KOPT-K1 (cell line): ENCODE results near the gene SPHK1.
"Not testable (repeated sequence)": the region's sequence is repeated elsewhere in the genome, so short reads cannot be mapped to it uniquely, and the experiment has no call there.

Source experiments
- H3K27ac ChIP-seq: fragments of 200-600 bp; sonication (generic); 2 replicates; pipeline ENCODE4 v1.5.1; 2016; ENCODE audit warnings: antibody characterized with exemption, mild to moderate bottlenecking, low read depth, low read length; ENCODE audit not compliant: poor library complexity, severe bottlenecking
- H3K36me3 ChIP-seq: fragments of 200-600 bp; sonication (generic); 2 replicates; pipeline ENCODE4 v1.5.1; 2017; ENCODE audit warnings: antibody characterized with exemption, mild to moderate bottlenecking, low read length, moderate library complexity; ENCODE audit not compliant: insufficient read depth
- H3K9me3 ChIP-seq: fragments of 200-600 bp; sonication (generic); 2 replicates; pipeline ENCODE4 v1.5.1; 2017; ENCODE audit warnings: antibody characterized with exemption, low read length, mild to moderate bottlenecking; ENCODE audit not compliant: insufficient read depth, poor library complexity, severe bottlenecking

SPHK1 gene, protein sequence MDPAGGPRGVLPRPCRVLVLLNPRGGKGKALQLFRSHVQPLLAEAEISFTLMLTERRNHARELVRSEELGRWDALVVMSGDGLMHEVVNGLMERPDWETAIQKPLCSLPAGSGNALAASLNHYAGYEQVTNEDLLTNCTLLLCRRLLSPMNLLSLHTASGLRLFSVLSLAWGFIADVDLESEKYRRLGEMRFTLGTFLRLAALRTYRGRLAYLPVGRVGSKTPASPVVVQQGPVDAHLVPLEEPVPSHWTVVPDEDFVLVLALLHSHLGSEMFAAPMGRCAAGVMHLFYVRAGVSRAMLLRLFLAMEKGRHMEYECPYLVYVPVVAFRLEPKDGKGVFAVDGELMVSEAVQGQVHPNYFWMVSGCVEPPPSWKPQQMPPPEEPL

DNA sequence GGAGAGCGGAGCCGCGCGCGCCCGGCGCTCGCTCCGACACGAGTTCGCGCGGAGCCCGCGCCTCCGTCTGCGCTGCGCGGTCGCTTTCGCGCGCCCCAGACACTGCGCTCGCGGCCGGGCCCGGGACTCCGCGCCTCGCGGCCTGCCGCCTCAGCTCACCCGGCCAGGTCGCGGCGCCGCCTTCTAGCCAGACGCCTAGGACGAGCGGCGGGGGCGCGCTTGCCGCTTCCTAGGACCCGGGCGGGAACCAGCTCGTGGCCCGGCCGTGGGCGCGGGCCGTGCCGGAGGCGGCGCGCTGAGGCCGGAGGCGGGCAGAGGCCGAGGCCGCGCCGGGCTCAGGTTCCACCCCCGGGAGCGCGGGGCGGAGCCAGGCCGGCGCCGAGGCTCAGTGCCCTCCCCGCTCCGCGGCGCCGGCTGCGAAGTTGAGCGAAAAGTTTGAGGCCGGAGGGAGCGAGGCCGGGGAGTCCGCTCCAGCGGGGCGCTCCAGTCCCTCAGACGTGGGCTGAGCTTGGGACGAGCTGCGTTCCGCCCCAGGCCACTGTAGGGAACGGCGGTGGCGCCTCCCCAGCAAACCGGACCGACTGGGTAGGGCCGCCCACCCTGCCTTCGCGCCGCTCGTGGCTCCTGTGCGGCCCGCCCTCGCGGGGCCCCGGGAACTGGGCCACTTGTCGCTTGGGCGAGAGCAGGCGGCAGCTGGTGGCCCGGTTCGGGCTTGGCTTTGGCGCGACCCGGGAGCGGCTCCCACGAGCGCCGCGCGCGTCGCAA is at the start of gene SPHK1:
SPHK1 (plus strand) TSS at position 388 of the 765 bp plus-strand sequence. CDS start 1,036 bp downstream, outside the sequence.
- Histone ChIP-seq H3K36me3 (peaks cover 6% of the 10 kb centered on the region; the same call in 1 of the 2 replicates), H3K9me3 (no peaks in the 10 kb centered on the region), H3K27ac (peak within 1 kb of the TSS; percentile 49)

DNA sequence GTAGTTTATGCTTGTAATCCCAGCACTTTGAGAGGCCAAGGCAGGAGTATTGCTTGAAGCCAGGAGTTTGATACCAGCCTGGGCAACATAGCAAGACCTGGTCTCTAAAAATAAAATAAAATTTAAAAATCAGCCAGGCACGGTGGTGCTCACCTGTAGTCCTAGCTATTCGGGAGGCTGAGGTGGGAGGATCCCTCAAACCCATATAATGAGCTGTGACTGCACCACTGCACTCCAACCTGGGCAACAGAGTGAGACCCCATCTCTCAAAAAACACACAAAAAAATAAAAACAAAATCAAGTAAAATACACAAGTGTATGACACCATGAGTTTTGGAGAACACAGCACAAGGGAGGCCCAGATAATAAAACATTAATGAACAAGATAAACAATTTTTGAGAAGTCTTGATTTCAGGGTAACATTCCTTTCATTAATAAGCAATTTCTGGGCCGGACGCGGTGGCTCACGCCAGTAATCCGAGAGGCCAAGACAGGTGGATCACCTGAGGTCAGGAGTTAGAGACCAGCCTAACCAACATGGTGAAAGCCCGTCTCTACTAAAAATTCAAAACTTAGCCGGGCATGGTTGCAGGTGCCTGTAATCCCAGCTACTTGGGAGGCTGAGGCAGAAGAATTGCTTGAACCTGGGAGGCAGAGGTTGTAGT is 48.6 kb upstream of the SPHK1 start:
- Histone ChIP-seq H3K9me3 (no peaks in the 10 kb centered on the region), H3K36me3 (peaks cover 37% of the 10 kb centered on the region), H3K27ac (no peak overlapping the region)

DNA sequence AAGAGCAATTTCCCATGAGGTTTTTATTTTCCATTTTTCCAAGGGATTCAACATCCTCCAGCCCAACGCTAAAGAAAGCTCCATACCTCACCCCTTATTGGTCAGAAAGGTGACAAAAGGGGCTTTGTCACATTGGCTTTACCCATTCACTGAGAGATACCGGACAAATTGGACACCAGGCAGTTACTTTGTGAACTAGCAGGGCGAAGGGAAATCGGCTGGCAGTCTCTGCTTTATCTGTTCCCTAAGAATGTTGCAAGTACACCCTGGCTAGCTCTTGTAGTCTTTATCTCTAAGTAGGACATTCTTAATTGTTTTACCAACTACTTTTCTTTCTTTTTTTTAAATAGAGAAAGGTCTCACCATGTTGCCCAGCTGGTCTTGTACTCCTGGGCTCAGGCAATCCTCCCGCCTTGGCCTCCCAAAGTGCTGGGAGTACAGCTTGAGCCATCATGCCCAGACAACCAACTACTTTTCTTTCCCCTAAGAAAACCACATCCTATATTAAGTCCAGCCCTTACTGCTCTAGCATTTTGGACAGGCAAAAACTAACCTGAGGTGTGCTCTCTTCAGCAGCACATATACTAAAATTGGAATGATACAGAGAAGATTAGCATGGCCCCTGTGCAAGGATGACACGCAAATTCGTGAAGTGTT is 47.5 kb upstream of the SPHK1 start:
- H3K27ac ChIP-seq, result no peak overlapping the region
- H3K36me3 ChIP-seq, result peaks cover 37% of the 10 kb centered on the region
- no peaks in the 10 kb centered on the region for H3K9me3 ChIP-seq

DNA sequence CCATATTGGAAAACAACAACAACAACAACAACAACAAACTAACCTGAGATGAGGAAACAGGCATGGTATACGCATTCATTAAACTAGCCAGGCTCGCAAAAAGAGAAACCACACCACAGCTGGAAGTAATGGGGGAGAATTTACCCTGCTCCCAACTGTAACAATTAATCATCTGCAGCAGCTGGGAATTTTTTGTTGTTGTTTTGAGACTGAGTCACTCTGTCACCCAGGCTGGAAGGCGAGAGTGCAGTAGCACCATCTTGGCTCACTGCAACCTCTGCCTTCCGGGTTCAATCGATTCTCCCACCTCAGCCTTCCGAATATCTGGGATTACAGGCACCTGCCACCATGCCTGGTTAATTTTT is 47.0 kb upstream of the SPHK1 start:
- Histone ChIP-seq H3K27ac (no peak overlapping the region), H3K9me3 (no peaks in the 10 kb centered on the region), H3K36me3 (peaks cover 37% of the 10 kb centered on the region)

DNA sequence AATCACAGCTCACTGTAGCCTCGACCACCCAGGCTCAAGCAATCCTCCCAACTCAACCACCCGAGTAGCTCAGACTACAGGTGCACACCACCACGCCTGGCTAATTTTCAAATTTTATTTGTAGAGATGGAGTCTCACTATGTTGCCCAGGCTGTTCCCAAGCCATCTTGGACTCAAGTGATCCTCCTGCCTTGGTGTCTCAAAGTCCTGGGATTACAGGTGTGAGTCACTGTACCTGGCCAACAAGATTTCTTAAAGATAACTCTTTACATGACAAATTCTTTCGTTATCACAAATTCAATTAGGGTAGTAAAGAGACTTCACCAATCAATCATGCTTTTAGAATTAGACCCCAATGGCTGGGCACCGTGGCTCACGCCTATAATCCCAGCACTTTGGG is 43.1 kb upstream of the SPHK1 start:
- H3K36me3 ChIP-seq, result peaks cover 72% of the 10 kb centered on the region
- H3K27ac ChIP-seq, result no peak overlapping the region
- H3K9me3 ChIP-seq, result no peaks in the 10 kb centered on the region

DNA sequence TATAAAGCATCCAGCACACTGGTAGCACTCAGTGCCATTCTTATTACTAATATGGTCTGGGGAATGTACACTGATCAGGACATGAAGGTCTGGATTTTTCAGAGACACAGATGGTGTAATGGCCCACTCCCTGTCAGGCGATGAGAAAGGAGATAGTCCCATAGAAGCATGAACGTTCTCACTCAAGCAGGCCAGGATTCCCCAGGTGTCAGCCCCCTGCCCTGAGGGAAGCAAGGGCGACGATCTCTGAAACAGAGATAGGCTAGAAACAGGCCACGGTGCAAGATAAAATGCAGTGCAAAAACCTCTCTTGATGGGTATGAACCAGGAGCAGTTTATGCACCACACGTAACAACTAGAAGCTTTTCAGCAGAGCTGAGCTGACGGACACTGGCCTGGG is 41.3 kb upstream of the SPHK1 start:
- Histone ChIP-seq H3K36me3 (peaks cover 88% of the 10 kb centered on the region), H3K9me3 (no peaks in the 10 kb centered on the region), H3K27ac (no peak overlapping the region)

DNA sequence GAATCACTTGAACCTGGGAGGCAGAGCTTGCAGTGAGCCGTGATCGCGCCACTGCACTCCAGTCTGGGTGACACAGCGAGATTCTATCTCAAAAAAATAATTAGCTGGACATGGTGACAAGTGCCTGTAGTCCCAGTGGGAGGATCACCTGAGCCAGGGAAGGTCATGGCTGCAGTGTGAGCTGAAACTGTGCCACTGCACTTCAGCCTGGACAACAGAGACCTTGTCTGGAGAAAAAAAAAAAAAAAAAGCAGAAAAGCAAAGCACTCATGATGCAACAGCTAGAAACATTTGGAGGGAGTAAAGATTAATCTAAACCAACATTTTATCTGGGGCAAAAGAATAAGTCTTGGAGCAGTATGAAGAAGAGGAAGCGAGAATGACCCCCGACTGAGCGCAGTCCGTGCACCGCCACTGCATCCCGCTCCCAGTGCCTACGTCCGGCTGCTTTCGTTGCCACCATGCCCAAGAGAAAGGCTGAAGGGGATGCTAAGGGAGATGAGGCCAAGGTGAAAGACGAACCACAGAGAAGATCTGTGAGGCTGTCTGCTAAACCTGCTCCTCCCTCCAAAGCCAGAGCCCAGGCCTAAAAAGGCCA is 38.9 kb upstream of the SPHK1 start:
- H3K27ac ChIP-seq, result no peak overlapping the region
- no peaks in the 10 kb centered on the region for H3K9me3 ChIP-seq
- peaks cover 72% of the 10 kb centered on the region for H3K36me3 ChIP-seq

DNA sequence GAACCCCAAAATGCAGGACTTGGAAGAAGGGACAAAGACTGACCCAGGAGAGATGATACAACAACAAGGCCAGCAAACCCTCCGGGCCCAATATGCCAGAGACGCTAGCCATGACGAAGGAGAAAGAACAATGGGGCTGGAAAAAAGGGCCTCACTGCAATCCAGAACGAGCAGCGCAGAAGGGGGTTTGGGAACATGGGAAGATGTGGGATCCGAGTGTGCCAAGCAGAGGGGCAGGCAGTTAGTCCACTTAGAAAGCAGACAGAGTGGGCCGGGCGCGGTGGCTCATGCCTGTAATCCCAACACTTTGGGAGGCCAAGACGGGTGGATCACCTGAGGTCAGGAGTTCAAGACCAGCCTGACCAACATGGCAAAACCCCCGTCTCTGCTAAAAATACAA is 37.5 kb upstream of the SPHK1 start:
- H3K9me3 ChIP-seq, H3K27ac ChIP-seq: not testable (repeated sequence)
- H3K36me3 ChIP-seq, result peaks cover 58% of the 10 kb centered on the region

DNA sequence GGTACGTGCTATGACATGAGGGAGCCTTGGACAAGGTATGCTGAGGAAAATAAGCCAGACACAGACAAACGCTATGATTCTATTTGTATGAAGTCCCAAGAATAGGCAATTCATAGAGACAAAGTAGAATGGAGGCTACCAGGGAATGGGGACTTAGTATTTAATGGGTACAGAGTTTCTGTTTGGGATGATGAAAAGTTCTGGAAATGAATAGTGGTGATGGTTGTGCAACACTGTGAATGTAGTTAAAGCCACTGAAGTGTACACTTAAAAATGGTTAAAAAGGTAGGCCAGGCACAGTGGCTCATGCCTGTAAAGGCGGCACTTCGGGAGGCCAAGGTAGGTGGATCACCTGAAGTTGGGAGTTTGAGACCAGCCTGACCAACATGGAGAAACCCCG is 33.9 kb upstream of the SPHK1 start:
- Histone ChIP-seq H3K9me3 (no peaks in the 10 kb centered on the region), H3K36me3 (peaks cover 25% of the 10 kb centered on the region), H3K27ac (no peak overlapping the region)

DNA sequence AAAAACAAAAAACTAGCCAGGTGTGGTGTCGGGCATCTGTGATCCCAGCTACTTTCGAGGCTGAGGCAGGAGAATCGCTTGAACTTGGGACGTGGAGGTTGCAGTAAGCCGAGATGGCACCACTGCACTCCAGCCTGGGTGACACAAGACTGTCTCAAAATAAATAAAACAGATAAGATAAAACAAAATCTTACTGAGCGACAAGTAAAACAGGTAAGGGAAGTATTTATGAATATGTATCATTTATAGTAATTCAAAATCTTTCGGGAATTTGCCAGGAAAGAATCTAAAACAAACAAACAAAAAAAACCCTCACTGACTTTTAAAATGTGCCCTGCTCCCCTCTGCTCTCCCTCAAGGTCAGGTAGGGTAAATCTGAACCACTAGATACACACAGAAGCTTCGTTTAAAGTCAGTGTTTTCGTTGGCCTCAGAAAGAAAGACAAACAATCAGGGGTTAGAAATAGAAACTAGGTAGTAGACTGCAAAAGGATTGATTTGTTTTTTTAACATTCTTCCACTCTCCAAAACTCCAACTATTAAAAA is 32.8 kb upstream of the SPHK1 start:
- no peak overlapping the region for H3K27ac ChIP-seq
- peaks cover 13% of the 10 kb centered on the region for H3K36me3 ChIP-seq
- H3K9me3 ChIP-seq, result no peaks in the 10 kb centered on the region

DNA sequence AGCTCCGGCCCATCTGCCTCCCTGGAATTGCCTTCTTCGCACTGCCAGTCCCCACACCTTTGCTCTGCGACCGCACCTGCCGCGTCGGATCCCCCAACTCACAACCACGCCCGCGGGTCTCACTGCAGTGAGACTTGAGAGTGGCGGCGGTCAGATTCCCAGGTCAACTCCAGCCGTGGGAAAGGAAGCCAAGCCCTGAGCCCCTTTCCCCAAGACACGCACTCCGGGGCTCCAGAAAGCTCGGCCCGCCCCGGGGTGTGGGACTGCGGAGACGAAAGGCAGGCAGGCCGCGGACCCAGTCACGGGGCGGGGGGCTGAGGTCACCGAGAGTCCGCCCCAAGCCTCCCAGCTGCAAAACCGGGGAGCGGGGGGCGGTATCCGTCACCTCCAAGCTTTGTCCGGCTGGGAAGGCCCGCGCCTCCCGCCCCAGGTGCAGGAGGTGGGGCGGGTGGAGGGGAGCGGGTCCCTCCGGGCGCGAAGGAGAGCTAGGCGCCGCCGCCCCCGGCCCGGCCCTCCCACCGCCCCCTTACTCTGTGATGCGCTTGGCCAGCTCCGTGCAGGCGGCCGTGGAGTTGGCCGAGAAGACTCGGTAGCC is 31.3 kb upstream of the SPHK1 start:
- Histone ChIP-seq H3K9me3 (no peaks in the 10 kb centered on the region), H3K27ac (peak overlapping the region; percentile 88), H3K36me3 (no peaks in the 10 kb centered on the region)

DNA sequence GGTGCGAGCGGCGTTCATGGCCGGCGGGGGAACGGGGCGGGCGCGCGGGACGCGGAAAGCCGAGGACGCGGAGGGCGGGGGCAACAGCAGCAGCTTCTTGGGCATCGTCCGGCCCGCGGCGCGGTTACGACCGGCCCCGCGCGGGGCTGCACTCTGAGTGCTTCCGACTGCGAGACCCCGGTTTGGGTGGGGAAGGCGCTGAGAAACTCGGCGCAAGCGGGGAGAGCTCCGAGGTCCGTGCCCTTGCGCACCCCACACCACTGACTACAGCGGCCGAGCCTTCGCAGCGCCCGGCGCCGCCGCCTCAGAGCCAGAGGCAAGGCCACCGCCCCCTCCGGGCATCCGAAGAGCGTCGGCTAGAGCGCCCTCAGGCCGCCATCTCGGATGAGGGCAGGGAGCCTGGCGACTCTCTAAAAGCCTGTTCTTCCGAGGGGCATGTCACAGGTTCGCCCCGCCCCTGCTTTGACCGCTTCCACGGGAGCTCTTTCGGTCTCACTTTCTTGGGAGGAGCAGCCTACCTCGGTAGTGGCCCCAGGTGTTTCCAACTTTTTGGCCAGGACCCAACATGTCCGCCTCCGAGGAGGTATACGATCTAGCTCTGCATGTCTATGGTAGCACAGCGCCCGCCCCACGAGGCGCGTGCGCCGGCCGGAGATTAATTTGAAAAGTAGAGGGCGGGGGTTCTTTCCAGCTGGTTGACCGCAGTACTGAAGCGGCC is 30.7 kb upstream of the SPHK1 start, which contains the start of gene PRPSAP1:
PRPSAP1 (minus strand) TSS at position 318 of the 718 bp plus-strand sequence; CDS start at position 105, 213 bp downstream.
- Histone ChIP-seq H3K9me3 (no peaks in the 10 kb centered on the region), H3K27ac (peak within 1 kb of the TSS; percentile 88), H3K36me3 (no peaks in the 10 kb centered on the region)

DNA sequence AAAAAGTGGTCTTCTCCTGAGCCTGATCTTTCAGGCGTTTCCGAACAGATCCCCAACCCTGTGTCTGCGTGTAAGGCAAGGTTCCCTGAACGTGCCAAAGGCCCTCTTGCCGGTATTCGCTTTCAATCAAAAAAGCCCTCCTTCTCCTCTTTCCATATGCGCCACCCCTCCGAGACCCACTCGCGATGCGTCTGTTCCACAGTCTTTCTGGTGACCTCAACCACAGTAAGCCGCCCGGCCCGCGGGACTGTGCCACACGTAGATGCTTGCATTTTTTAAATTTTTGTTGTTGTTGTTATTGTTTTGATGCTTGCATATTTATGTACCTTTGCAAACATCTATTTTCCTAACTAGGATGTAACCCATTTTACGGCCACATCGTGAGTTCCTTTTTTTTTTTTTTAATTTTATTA is 30.1 kb upstream of the SPHK1 start:
- H3K36me3 ChIP-seq, result no peaks in the 10 kb centered on the region
- H3K9me3 ChIP-seq, result no peaks in the 10 kb centered on the region
- peak overlapping the region; percentile 88 for H3K27ac ChIP-seq
